ENCODE results near the gene C3orf70. TPM values are rescaled to one million over a fixed set of nuclear protein-coding genes. Genes with fewer than 3 reads are reported as not detected.

C3orf70 gene
- total RNA-seq, 1 experiment from 2014 or later = not detected

DNA sequence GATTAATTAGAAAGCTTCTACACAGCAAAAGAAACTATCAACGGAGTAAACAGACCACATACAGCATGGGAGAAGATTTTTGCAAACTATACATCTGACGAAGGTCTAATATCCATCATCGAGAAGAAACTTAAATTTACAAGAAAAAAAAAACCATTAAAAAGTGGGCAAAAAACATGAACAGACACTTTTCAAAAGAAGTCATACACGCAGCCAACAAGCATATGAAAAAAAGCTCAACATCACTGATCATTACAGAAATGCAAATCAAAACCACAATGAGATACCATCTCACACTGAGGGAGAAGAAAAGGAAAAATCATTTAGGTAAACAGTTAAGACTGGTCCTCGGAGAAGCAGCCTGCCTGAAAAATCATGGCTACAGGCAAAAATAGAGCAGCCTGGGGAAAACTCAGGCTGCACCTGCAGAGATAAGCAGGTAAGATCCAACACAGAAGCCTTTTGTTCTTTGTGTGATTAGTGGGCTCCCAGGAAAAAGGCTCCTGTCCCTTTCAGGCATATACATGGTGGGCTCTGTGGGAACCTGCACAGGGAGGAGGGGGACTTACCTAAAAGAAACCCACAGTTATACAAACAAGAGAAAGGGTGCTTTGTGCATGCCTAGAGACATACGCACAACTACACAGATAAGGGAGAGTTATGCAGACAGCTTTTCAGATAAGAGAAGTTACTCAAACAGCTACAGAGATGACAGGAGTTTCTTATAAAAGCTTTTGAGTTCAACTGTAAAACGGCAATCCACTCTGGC is 49.3 kb downstream of the C3orf70 start:
- DNase-seq (ENCODE audit: low read depth) = no peak
- in situ Hi-C loops (cut with HindIII; ENCODE audit: low pct_unique_long_range_greater_than_20kb, low sequenced_read_pairs) = no loop called here

DNA sequence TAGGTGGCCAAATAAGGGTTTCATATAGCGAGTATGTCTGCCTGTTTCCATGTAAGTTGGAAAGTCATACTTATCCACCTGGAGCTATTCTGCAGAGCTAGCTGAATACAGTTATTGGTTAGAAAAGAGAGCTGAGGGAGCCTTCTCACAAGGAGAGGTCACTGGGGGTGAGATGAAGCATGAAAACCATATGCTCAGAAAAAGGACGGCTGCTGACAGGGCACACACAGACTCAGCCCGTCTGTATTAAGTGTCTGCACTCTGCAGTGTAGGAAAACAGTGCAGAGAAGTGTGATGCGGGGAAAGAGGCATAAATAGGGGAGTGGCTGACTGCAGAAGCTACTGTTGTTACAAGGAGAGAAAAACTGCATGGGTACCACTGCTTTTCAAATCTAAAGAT is 58.2 kb downstream of the C3orf70 start:
- DNase-seq (ENCODE audit: low read depth) = no peak
- in situ Hi-C loops (cut with HindIII; ENCODE audit: low pct_unique_long_range_greater_than_20kb, low sequenced_read_pairs) = no loop called here

DNA sequence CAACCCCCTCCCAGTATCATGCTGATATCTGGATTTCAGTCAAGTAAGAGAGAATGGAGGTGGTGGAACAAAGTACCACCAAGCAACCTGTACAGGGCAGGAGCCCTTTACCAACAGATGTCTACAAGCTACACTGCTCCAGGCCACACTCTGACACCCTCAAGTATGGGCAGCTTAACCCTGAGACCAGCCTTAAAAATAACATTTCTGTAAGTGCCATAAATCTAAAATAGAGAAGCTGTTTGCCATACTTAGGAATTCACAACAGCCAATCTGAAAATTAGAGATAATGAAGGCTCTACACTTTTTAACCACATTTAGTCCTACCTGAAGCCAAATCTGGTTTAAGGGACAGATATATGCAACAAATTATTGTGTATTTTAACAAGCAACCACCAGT is 59.7 kb downstream of the C3orf70 start:
- no peak for DNase-seq (ENCODE audit: low read depth)
- in situ Hi-C loops (cut with HindIII; ENCODE audit: low pct_unique_long_range_greater_than_20kb, low sequenced_read_pairs) = no loop called here

DNA sequence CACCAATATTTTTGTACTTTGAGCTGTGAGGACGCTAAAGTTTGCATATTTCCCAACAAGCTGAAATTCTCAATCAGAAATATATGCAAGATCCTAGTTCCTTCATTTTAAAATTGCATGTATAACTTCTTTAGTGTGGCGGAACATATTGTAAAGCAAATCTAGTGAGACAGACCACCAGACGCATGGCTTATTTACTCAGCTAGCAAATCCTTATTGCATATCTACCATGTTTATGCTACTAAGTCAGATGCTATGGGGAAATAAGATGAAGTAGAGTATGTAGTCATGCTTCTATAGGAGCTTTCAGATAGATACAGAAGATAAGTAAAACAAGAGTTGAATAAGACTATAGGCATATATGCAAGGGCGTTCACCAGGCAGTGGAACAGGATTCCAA is 62.0 kb downstream of the C3orf70 start:
- in situ Hi-C loops (cut with HindIII; ENCODE audit: low pct_unique_long_range_greater_than_20kb, low sequenced_read_pairs) = no loop called here
- no peak for DNase-seq (ENCODE audit: low read depth)

DNA sequence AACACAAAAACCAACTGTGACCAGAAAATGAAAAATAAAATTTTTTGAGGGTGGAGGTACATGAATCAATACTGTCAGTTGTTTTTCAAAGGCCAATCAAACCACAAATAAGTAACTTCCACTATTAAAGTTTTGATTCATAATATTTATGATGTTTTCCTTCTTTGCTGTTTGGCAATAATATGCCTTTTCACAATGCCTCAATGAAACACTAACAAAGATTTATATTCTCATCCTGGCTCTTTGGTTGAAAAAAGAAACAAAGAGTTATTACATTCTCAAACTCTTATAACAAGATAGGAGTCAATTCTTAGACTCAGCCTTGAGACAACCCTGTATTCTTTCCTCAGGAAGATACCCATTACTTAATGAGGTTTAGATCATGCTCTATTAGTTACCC is 63.1 kb downstream of the C3orf70 start:
- no peak for DNase-seq (ENCODE audit: low read depth)
- in situ Hi-C loops (cut with HindIII; ENCODE audit: low pct_unique_long_range_greater_than_20kb, low sequenced_read_pairs) = no loop called here

DNA sequence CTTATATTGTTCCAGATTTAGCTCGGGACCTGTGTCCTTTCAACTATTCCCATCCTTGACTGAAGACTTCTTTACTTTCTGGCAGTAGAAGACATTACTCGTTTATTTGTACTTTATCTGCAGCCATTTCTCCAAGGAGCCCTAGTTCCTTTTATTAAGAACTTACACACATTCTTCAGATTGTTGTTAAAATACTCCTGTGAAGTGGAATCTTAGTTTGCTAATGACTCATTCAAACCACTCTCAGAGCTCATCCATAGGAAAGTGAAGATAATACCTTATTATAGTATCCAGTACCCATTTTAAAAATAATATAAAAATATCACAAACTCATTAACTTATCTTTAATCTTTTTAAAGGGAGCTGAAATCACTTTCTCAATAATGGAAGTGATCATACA is 63.5 kb downstream of the C3orf70 start:
- in situ Hi-C loops (cut with HindIII; ENCODE audit: low pct_unique_long_range_greater_than_20kb, low sequenced_read_pairs) = no loop called here

DNA sequence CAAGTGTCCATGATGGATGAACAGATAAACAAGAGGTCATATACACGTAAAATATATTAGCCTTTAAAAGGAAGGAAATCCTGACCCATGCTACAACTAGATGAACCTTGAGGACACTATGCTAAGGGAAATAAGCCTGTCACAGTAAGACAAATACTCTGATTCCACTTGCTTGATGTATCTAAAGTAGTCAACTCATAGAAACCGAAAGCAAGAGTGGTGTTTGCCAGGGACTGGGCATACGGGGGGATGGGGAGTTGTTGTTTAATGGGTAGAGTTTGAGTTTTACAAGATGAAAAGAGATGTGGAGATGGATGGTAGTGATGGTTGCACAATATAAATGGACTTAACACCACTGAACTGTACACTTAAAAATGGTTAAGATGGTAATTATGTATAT is 65.4 kb downstream of the C3orf70 start:
- in situ Hi-C loops (cut with HindIII; ENCODE audit: low pct_unique_long_range_greater_than_20kb, low sequenced_read_pairs) = no loop called here
- DNase-seq (ENCODE audit: low read depth) = no peak

More for the DNA sequence above, 63.5 kb downstream of the C3orf70 start:
- no peak for DNase-seq (ENCODE audit: low read depth)

DNA sequence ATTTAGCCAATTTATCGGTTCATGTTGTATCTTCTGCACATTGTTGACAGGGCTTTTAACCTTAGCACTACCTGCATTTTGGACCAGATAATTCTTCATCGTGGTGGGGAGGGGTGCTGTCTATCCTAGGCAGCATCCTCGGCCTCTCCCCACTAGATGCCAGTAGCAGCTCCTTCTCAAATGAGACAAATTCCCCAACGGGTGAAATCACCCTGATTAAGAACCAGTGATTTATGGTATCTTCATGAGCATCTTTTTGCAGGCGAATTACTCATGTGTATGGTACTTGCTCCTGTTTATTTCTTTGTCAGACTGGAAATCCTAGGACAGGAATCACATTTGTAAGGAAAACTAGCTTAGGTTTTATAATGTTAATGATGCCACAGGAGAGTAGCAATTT is 68.0 kb downstream of the C3orf70 start:
- in situ Hi-C loops (cut with HindIII; ENCODE audit: low pct_unique_long_range_greater_than_20kb, low sequenced_read_pairs) = no loop called here
- DNase-seq (ENCODE audit: low read depth) = no peak

DNA sequence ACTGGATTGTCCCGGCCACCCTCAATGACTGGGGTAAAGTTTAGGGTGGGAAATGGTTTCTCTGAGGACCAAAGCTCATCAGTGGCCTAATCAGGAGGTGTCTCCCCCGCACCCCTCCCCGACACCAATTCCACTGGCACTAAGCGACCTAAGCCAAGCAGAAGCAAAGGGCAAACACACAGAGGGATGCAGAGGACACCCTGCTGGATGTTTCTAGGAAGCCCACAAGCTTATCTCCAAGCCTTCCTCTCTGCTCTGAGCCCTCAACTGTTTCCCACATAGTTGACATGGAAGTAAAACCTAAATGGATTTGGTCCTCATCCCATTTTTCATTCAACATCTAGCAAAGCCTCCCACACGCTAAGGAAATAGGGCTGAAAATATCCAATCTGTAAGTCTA is 68.5 kb downstream of the C3orf70 start:
- in situ Hi-C loops (cut with HindIII; ENCODE audit: low pct_unique_long_range_greater_than_20kb, low sequenced_read_pairs) = no loop called here
- DNase-seq (ENCODE audit: low read depth) = no peak

DNA sequence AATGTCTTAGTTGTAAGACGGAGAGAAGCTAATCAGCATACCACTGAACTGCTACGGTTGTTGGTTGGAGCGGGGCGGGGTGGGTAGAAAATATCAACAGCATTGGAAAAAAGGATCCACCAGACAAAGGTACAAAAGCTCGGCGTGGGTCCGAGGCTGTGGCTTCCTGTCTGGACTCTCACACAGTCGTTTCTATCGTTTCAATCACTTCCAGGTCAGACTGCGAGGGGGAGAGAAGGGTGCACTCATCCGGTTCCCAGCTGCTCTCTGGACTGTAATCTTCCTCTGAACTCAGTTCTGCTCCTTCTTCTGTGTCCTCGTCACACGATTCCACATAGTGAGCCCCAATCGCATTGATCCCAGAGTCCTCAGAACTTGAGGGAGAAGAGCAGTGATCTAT is 70.0 kb downstream of the C3orf70 start:
- DNase-seq (ENCODE audit: low read depth) = no peak
- in situ Hi-C loops (cut with HindIII; ENCODE audit: low pct_unique_long_range_greater_than_20kb, low sequenced_read_pairs) = no loop called here

DNA sequence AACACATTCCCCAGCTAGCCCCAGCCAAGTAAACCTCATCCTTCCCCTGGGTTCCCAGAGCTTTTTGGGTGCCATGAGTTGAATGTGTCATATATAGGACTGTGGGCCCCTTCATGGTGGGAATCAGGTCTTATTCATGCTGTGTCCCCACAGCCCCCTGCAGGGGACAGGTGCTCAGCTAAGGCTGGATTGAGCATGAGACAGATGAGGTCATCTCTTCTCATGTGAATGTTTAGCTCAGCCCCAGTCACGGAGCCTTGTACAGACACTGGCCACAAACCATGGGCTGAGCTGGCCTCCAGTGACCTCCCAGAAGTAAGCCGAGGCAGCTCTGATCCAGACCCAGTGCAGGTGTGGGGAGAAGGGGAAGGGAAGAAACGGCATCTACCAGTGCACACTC is 70.7 kb downstream of the C3orf70 start:
- in situ Hi-C loops (cut with HindIII; ENCODE audit: low pct_unique_long_range_greater_than_20kb, low sequenced_read_pairs) = no loop called here
- no peak for DNase-seq (ENCODE audit: low read depth)

DNA sequence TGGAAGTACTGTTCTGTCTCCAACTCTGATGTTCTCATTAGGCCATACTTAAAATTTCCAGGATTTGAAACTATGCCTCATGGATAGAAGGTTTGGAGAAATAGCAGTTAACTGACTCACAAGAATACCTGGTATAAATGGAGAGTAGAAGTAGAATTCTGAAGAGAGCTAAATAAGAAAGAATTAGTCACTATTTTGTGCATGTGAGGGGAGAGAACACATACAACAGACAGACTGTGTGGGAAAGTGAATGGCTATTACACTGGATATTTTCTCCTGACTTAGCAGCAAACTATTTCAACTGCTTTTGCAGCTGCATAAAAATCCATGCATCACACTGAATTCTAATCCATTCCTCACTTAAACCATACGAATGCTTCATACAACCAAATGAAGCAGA is 71.3 kb downstream of the C3orf70 start:
- in situ Hi-C loops (cut with HindIII; ENCODE audit: low pct_unique_long_range_greater_than_20kb, low sequenced_read_pairs) = no loop called here
- DNase-seq (ENCODE audit: low read depth) = no peak

DNA sequence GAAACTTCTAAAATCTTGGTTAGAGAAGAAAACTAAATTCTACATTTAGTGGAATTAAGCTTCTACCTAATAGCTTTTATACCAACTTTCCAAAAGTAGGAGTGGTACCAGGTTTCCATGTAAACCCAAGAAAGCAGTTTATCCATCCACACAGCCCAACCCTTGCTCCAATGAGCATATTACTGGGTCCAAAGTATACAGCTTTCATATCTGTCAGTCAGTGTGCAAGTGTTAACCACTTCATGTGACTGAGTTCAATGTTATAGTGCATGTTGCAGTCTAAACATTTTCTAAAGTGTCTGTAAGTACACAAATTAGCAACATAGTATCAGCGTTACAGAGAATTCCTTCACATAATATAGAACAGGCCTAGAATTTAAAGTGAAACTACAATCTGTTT is 73.2 kb downstream of the C3orf70 start:
- in situ Hi-C loops (cut with HindIII; ENCODE audit: low pct_unique_long_range_greater_than_20kb, low sequenced_read_pairs) = no loop called here
- no peak for DNase-seq (ENCODE audit: low read depth)

DNA sequence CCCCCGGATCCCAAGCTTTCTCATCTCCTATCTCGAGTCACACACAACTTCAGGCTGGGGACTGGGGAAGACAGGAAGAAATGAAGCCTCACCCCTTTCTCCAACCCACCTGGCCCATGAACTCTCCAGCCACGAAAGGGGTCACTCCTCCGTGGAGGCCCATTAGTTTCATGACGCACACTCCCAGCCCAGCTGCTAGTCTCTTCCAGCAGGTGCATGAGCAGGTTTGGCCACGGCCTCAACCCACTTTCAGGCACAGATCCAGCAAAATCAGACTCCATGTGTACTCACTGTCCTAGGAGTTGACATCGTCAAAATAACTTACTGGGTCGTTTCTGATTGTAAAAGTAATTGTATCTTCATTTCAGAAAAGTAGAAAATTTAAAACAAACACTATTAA is 76.6 kb downstream of the C3orf70 start:
- no peak for DNase-seq (ENCODE audit: low read depth)
- in situ Hi-C loops (cut with HindIII; ENCODE audit: low pct_unique_long_range_greater_than_20kb, low sequenced_read_pairs) = no loop called here

DNA sequence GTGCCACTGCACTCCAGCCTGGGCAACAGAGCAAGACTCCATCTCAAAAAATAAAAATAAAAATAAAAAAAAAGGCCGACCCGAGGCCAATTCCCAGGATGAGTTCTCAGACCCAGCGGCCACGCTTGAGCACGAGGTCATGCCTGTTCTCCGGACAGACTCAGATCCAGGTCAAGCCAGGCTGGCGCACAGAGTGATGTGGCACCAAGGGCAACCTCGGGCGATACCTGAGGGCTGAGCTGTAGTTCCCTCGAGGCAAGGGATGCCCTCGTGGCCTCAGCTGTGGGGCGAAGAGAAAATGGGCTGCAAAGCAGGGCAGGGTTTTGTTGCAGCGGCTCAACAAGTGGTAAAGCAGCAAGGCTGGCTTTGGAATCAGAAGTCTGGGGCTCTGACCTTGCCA is 77.3 kb downstream of the C3orf70 start:
- in situ Hi-C loops (cut with HindIII; ENCODE audit: low pct_unique_long_range_greater_than_20kb, low sequenced_read_pairs) = no loop called here
- no peak for DNase-seq (ENCODE audit: low read depth)

DNA sequence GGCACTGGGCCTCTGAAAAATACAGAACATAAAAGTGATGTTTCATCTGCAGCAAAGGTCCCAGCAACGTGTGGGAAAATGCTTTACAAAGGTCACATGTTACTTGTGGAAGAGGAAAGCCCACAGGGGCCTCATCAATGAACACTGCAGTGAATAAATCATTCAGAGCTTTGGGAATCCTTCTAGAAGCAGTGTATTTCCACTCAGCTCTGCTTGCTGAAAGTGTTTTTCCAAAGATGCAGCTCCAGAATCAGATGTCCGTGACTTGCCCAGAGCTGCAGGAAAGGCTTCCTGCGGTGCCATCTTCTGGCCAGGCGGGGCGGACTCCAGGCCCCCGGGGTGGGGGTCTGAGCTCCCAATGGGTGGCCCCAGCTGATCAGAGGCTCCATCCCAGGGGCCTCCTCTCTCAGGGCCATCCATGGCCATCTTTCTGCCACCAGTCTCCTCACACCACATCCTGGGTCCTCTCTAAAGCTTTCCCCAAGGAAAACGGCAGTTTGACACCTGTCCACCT is 81.5 kb downstream of the C3orf70 start:
- DNase-seq (ENCODE audit: low read depth) = no peak
- in situ Hi-C loops (cut with HindIII; ENCODE audit: low pct_unique_long_range_greater_than_20kb, low sequenced_read_pairs) = no loop called here

DNA sequence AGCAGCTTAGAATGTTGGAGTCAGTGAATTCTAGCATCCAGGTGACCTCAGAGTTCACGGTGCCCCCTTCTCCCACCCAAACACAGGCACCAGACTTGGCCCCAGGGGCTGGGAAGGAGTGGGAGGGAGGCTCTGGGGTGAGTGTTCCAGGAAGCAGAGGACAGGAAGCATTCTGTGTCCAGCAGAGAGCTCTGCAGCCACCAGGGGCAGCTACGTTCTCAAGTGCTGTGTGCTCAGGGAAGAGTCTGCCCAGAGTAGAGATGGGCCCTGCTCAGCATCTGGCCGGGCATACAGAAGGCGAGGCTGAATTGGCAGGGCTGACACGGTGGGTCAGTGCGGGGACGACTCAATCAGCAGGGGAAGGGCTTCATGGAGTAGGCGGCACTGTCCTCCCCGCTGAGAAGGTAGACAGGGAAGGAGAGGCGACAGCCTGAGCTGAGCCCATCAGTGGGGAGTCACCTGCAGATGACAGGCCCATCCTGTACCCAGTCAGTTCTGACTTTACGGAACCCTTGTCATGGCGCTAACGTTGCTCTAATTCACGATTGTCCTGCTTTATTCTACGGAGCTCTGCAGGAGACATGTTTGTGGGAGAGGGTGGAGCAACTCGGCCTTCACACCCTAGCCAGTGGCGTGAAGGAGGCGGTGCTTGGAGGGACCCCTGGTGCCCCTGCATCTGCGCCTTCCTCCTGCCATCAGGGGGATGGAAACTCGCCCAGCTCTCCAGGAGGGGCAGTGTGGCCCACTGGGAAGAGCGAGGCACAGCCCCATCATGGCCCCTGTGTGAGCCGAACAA is 82.2 kb downstream of the C3orf70 start:
- in situ Hi-C loops (cut with HindIII; ENCODE audit: low pct_unique_long_range_greater_than_20kb, low sequenced_read_pairs) = no loop called here
- DNase-seq (ENCODE audit: low read depth) = no peak

DNA sequence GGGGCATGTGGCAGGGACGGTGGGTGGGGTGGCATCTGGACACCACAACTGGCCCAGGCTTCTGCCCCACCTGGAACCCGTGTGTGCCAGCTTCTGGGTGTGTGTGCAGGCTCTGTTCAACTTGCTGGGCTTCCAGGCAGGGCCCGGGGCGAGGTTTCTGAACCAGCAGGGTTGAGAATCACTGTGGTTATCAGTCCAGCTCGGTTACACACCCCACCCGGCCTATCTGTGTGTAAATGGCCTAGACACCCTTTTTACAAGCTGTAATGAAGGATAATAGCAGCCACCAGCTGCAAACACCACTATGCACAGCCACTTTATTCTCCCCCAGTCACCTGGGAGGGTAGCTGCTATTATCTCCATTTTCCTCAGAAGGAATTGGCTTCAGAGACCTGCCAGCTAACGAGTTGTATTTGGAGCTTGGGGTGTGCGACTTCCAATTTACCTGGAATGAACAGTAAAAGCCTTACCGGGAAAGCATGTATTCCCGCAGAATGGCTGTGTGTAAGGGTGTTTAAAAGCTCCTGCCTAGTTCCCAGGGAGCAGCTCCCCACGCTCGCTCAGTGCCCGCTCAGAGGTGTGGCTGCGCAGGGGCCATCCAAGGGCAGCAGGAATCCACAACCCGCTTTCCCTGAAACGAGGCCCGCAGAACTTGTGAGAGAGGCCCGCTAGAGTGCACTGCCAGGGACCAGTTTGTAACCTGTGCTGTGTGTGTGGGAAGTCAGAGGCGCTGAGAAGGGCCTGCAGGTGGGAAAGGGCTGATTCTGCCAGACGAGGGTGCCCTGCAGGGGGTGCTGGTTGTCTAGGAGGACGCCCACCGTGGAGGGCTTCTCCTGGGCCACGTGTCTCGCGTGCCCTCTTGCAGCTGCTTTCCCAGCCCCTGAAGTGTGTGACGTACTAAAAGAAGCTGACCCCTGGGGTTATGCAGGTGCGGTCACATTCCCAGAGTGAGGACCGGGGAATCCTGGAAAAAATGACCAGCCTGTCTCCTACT is 83.5 kb downstream of the C3orf70 start:
- in situ Hi-C loops (cut with HindIII; ENCODE audit: low pct_unique_long_range_greater_than_20kb, low sequenced_read_pairs) = no loop called here
- no peak for DNase-seq (ENCODE audit: low read depth)
